NT2/D1 (cell line): ENCODE data around the gene RTRAF.

Source experiments
- DNase-seq: peaks from one replicate; pipeline ENCODE4 v3.0.0-alpha.2; 2011; ENCODE audit warnings: low read depth, low spot score
- H3K27me3 ChIP-seq: 2 replicates; pipeline ENCODE4 v1.6.0; 2011; ENCODE audit warnings: mild to moderate bottlenecking; ENCODE audit not compliant: insufficient read length, insufficient read depth
- H3K36me3 ChIP-seq: 2 replicates; pipeline ENCODE4 v1.6.1; 2011; ENCODE audit warnings: mild to moderate bottlenecking, low read length, mixed read lengths; ENCODE audit not compliant: insufficient read depth, insufficient read length
- H3K4me1 ChIP-seq: 2 replicates; pipeline ENCODE4 v1.5.1; 2011; ENCODE audit not compliant: insufficient read depth, insufficient read length
- H3K4me3 ChIP-seq: 2 replicates; pipeline ENCODE4 v1.5.1; 2011; ENCODE audit warnings: low read depth; ENCODE audit not compliant: insufficient read length
- H3K9ac ChIP-seq: 2 replicates; pipeline ENCODE4 v1.6.0; 2011; ENCODE audit warnings: low read depth; ENCODE audit not compliant: insufficient read length
- H3K9me3 ChIP-seq: 2 replicates; pipeline ENCODE4 v1.5.1; 2011; ENCODE audit warnings: mild to moderate bottlenecking, low read length; ENCODE audit not compliant: insufficient read depth
- SUZ12 ChIP-seq: IDR thresholded peaks from 2 replicates; pipeline ENCODE4 v1.6.1; 2011; ENCODE audit not compliant: insufficient read length, insufficient read depth; ENCODE audit errors: extremely low read depth
- YY1 ChIP-seq: IDR thresholded peaks from 2 replicates; pipeline ENCODE4 v1.6.1; 2011; ENCODE audit not compliant: insufficient read length, insufficient read depth
- ZNF274 ChIP-seq: IDR thresholded peaks from 2 replicates; pipeline ENCODE4 v1.6.1; 2011; ENCODE audit warnings: mild to moderate bottlenecking, low read depth, low read length

The RTRAF gene

DNA sequence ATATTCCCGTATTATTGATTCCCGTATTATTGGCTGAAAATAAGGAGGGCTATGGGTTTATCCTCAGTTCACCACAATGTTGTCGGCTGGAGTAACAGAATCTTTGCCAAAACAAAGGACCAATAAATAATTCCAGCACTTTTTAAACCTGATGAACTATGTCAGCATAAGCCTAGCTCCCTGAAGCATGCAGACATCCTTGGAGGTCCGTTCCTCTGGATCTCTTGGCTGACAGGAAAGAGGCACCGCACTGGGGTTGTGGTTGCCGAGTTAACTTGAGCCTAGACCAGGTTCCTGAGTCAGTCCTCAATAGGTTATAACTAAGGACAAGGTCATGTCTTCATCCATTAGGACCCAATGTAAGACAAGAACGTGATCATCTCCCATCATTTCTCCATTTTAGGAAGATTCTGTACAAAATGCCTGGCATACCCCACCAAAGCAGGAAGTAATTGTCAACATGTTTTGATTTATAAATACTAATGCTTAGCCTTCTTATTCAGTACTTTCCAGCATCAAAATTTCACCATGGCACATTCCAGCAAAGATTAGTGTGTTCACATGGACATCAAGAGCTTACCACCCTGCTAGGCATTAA is 43.0 kb downstream of the RTRAF start:
- Histone ChIP-seq H3K36me3 (no peaks in the 10 kb centered on the region), H3K4me3 (no peak overlapping the region)
- no peak for DNase-seq

DNA sequence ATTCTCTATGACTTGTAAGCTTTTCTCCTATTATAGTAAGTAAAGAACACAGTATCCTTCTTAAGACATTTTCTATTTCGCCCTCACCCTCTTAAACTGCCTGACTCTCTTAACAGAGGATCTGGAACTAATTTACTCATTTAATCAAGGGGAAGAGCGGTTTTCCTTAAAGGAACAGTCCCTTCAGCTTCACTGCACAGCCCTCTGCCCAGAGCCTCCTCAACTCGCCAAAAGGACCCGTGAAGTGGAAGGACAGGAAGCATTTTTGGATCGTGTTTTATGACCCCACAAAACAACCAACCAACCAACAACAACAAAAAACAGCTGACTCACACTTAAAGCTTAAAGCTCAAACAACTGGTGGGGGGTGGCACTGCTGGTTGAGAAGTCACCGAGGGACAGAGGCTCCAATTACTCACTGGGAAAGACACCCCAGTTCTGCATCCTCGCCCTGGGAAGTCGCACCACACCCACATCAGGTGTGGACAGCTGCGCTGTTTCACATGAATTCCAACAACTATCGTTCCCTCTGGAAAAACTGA is 43.8 kb downstream of the RTRAF start:
- no peak overlapping the region for H3K4me3 ChIP-seq
- H3K4me1 ChIP-seq: no peaks in the 10 kb centered on the region
- no peak for DNase-seq
- TF ChIP-seq YY1: no peak
- no peak overlapping the region for H3K9ac ChIP-seq
- no peaks in the 10 kb centered on the region for H3K9me3 ChIP-seq
- H3K27me3 ChIP-seq: no peaks in the 10 kb centered on the region
- no peaks in the 10 kb centered on the region for H3K36me3 ChIP-seq

More for the DNA sequence above, 43.0 kb downstream of the RTRAF start:
- Histone ChIP-seq H3K27me3 (no peaks in the 10 kb centered on the region), H3K9me3 (no peaks in the 10 kb centered on the region), H3K9ac (no peak overlapping the region), H3K4me1 (no peaks in the 10 kb centered on the region)
- TF ChIP-seq ZNF274: no peak
- no peak for TF ChIP-seq SUZ12
- no peak for TF ChIP-seq YY1

DNA sequence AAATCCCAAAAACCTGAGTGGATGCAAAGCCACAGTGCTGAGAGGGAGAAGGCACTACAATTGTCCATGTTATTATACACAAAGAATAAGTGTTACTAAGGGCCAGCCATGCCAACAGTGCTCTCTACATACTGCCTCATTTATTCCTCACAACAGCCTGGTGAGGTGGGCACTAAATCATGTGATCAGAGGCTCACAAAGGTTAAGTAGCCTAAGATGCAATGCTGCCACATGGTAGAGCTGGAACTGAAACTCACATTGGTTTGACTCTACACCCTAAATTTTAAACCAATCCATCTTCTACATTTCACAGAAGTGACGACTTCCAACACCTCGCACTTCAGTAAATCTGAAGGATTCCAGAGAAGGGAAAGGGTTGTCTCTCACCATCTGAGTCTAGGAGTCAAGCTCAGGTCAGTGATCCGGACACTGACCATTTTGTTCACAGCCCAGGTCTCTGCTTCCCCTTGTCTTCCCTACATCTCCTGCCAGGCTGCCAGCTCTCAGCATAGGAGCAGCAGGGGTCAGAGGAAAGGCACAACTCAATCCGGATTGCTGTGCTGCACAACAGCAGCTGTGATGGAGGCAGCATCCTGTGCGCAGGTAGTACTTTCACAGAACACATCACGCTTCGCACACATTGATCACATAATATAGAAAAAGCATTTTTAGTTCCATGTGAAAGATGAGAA is 49.9 kb downstream of the RTRAF start:
- Histone ChIP-seq H3K27me3 (no peaks in the 10 kb centered on the region), H3K4me3 (no peak overlapping the region), H3K9ac (no peak overlapping the region), H3K9me3 (no peaks in the 10 kb centered on the region), H3K4me1 (no peaks in the 10 kb centered on the region), H3K36me3 (no peaks in the 10 kb centered on the region)
- TF ChIP-seq SUZ12 (no peak), YY1 (no peak)
- no peak for DNase-seq

DNA sequence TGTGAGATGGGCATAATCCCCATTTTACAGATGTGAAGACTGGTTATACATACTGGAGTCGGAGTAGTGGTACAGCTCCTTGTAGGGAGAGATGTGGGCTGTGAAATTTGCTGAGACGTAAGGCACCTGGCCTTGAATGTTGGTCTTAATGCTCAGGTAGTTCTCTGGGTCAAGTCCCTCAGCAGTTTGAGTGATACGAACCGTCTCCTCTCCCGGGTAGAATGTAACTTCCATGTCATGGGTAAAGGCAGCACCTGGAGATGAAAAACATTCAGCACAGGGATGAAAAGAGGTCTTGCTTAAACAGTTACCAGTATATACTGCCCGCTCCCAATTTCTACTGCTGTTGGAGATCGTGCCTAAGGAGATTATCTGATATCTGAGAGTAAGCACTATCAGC is 51.3 kb downstream of the RTRAF start:
- Histone ChIP-seq H3K4me1 (no peaks in the 10 kb centered on the region), H3K9me3 (no peaks in the 10 kb centered on the region), H3K4me3 (no peak overlapping the region), H3K36me3 (no peaks in the 10 kb centered on the region), H3K9ac (no peak overlapping the region), H3K27me3 (no peaks in the 10 kb centered on the region)
- no peak for DNase-seq
- TF ChIP-seq YY1 (no peak), SUZ12 (no peak), ZNF274 (no peak)

DNA sequence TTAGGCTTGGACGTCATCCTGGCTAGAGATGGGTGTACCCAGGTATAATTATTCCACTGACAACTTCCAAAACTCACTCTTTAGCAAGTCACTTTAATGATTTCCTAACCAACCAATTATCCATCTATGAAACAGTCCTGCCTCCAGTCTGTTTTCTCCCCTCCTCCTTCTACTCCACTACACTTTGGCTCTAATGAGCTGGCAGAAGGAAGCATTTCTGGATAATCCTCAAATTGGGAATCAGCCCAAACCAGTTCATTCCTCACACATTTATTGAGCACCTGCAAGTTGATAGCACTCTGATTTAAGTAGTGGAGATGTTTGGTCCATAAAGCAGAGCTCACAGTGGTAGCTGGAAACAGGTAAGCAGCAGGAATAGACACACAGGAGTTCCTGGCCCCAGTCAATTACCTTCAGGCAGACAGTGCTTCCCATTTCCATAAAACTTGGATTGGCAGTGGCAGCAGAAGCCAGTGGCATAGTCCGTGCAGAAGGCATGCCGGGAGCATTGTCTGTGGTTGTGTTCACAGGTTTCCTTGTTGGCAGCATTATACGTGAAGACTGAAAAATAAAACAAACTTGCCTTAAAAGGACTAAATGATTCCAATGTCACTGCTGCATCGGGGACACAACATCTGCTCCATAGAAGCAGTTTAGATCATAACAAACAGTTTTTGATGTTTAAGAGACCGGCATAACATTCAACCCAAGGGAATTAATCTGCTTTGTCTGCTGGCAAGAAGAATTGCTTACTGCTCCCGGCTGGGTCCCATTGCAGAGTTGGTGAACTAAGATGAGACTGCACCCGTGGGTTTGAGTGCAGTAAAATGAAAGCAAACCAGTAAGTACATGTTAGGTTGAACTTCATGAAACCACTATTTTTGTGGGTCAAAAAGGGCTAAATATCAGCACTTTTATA is 53.3 kb downstream of the RTRAF start:
- Histone ChIP-seq H3K4me1 (no peaks in the 10 kb centered on the region), H3K27me3 (no peaks in the 10 kb centered on the region), H3K9me3 (no peaks in the 10 kb centered on the region), H3K36me3 (no peaks in the 10 kb centered on the region), H3K4me3 (no peak overlapping the region), H3K9ac (no peak overlapping the region)
- no peak for TF ChIP-seq ZNF274
- DNase-seq: no peak

DNA sequence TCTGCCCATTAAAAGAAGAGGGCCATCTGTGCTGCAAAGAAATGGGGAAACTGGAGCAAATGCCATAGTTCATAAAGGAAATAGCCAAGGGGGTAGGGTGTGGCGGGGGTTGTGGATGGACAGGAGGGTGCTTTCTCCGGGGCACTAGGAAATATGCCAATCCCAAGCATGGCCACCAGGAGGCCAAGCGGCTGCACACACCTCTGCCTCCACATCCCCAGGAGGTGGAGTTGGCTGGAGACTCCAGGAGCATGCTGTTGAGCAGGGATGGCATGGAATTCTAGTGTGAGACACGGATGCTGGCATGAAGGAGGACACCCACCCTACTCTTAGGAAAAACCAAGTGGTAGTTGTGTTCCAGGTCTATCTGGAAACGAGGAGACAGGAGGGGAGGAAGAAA is 54.3 kb downstream of the RTRAF start:
- no peak for DNase-seq
- Histone ChIP-seq H3K9ac (no peak overlapping the region), H3K36me3 (no peaks in the 10 kb centered on the region), H3K9me3 (no peaks in the 10 kb centered on the region), H3K4me3 (no peak overlapping the region), H3K4me1 (no peaks in the 10 kb centered on the region), H3K27me3 (no peaks in the 10 kb centered on the region)
- no peak for TF ChIP-seq YY1
- TF ChIP-seq ZNF274: no peak
- no peak for TF ChIP-seq SUZ12
